Activated CD8-positive, alpha-beta memory T cell treated with anti-CD3 and anti-CD28 coated beads, Interleukin-2, amount 50 U/mL, for 24 hours (primary cell): ENCODE results near the gene TIAM2.
"Not testable (repeated sequence)": the region's sequence is repeated elsewhere in the genome, so short reads cannot be mapped to it uniquely, and the experiment has no call there.

ENCODE experiments used
- DNase-seq: peaks from one replicate; pipeline ENCODE4 v3.0.0-alpha.2; 2020; ENCODE audit errors: extremely low read depth

Gene TIAM2

GRCh38 chr6:154991207-154991606, 3.9 kb upstream of the TIAM2 start:
- no peak for DNase-seq

- no peak for DNase-seq
Measured at GRCh38 chr6:154993026-154993425, 2.1 kb upstream of the TIAM2 start.

- DNase-seq = no peak
Measured at GRCh38 chr6:154993710-154994109, 1.4 kb upstream of the TIAM2 start.

- no peak for DNase-seq
Measured at GRCh38 chr6:154994836-154995253, 270 bp upstream of the TIAM2 start.

GRCh38 chr6:154996016-154996590, 988 bp downstream of the TIAM2 start:
- no peak for DNase-seq

GRCh38 chr6:154996841-154997311, 1.8 kb downstream of the TIAM2 start:
- no peak for DNase-seq

GRCh38 chr6:154998855-154999254, 3.7 kb downstream of the TIAM2 start:
- DNase-seq = no peak

- no peak for DNase-seq
Measured at GRCh38 chr6:155001482-155001881, 6.4 kb downstream of the TIAM2 start.

GRCh38 chr6:155001934-155002333, 6.8 kb downstream of the TIAM2 start:
- no peak for DNase-seq

- DNase-seq = no peak
Measured at GRCh38 chr6:155003476-155003875, 8.4 kb downstream of the TIAM2 start.

- DNase-seq = no peak
Measured at GRCh38 chr6:155004017-155004416, 8.9 kb downstream of the TIAM2 start.

- DNase-seq = no peak
Measured at GRCh38 chr6:155004576-155005372, 9.7 kb downstream of the TIAM2 start.

- no peak for DNase-seq
Measured at GRCh38 chr6:155008625-155009024, 13.5 kb downstream of the TIAM2 start.

- no peak for DNase-seq
Measured at GRCh38 chr6:155010940-155011339, 15.8 kb downstream of the TIAM2 start.

GRCh38 chr6:155011809-155012291, 16.7 kb downstream of the TIAM2 start:
- DNase-seq = no peak

- DNase-seq = no peak
Measured at GRCh38 chr6:155013457-155013876, 18.4 kb downstream of the TIAM2 start.

GRCh38 chr6:155014137-155014536, 19.0 kb downstream of the TIAM2 start:
- no peak for DNase-seq

- DNase-seq = no peak
Measured at GRCh38 chr6:155014670-155015300, 19.7 kb downstream of the TIAM2 start.

GRCh38 chr6:155018415-155018814, 23.3 kb downstream of the TIAM2 start:
- not testable (repeated sequence) for DNase-seq

GRCh38 chr6:155021680-155022079, 26.6 kb downstream of the TIAM2 start:
- no peak for DNase-seq

- DNase-seq = no peak
Measured at GRCh38 chr6:155022721-155023120, 27.6 kb downstream of the TIAM2 start.

- DNase-seq = no peak
Measured at GRCh38 chr6:155023717-155024116, 28.6 kb downstream of the TIAM2 start.
